Panc1 (cell line): ENCODE measurements around the gene SYNC.

Source experiments
- POLR2AphosphoS5 ChIP-seq: IDR thresholded peaks from 2 replicates; pipeline ENCODE4 v1.6.1; 2012; ENCODE audit warnings: mild to moderate bottlenecking, low read depth, low read length, moderate library complexity
- SIN3A ChIP-seq: IDR thresholded peaks from 2 replicates; pipeline ENCODE4 v1.6.1; 2012; ENCODE audit warnings: low read depth, mild to moderate bottlenecking, low read length, moderate library complexity, borderline replicate concordance; ENCODE audit not compliant: insufficient read depth
- TCF7L2 ChIP-seq: IDR thresholded peaks from 2 replicates; pipeline ENCODE4 v1.6.1; 2011; ENCODE audit warnings: mild to moderate bottlenecking, low read depth, low read length, inconsistent platforms
- TF ChIP-seq, protein P1 (sequence below): fragments of 450-650 bp; IDR thresholded peaks from 2 replicates; pipeline ENCODE4 v1.5.1; 2017; ENCODE audit warnings: mild to moderate bottlenecking
- TF ChIP-seq, protein P2 (sequence below), 2 experiments: IDR thresholded peaks; 2 replicates each; pipeline ENCODE4 v1.6.1; 2011 to 2012; ENCODE audit warnings: low read depth in 2 of 2, control low read depth in 1 of 2, low read length in 1 of 2, mild to moderate bottlenecking in 1 of 2, moderate library complexity in 1 of 2; ENCODE audit not compliant: insufficient read depth in 1 of 2

- TF ChIP-seq, protein P1, sequence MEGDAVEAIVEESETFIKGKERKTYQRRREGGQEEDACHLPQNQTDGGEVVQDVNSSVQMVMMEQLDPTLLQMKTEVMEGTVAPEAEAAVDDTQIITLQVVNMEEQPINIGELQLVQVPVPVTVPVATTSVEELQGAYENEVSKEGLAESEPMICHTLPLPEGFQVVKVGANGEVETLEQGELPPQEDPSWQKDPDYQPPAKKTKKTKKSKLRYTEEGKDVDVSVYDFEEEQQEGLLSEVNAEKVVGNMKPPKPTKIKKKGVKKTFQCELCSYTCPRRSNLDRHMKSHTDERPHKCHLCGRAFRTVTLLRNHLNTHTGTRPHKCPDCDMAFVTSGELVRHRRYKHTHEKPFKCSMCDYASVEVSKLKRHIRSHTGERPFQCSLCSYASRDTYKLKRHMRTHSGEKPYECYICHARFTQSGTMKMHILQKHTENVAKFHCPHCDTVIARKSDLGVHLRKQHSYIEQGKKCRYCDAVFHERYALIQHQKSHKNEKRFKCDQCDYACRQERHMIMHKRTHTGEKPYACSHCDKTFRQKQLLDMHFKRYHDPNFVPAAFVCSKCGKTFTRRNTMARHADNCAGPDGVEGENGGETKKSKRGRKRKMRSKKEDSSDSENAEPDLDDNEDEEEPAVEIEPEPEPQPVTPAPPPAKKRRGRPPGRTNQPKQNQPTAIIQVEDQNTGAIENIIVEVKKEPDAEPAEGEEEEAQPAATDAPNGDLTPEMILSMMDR, result no peak
- TF ChIP-seq POLR2AphosphoS5, result no peak
- TF ChIP-seq TCF7L2, result no peak
- TF ChIP-seq, protein P2, sequence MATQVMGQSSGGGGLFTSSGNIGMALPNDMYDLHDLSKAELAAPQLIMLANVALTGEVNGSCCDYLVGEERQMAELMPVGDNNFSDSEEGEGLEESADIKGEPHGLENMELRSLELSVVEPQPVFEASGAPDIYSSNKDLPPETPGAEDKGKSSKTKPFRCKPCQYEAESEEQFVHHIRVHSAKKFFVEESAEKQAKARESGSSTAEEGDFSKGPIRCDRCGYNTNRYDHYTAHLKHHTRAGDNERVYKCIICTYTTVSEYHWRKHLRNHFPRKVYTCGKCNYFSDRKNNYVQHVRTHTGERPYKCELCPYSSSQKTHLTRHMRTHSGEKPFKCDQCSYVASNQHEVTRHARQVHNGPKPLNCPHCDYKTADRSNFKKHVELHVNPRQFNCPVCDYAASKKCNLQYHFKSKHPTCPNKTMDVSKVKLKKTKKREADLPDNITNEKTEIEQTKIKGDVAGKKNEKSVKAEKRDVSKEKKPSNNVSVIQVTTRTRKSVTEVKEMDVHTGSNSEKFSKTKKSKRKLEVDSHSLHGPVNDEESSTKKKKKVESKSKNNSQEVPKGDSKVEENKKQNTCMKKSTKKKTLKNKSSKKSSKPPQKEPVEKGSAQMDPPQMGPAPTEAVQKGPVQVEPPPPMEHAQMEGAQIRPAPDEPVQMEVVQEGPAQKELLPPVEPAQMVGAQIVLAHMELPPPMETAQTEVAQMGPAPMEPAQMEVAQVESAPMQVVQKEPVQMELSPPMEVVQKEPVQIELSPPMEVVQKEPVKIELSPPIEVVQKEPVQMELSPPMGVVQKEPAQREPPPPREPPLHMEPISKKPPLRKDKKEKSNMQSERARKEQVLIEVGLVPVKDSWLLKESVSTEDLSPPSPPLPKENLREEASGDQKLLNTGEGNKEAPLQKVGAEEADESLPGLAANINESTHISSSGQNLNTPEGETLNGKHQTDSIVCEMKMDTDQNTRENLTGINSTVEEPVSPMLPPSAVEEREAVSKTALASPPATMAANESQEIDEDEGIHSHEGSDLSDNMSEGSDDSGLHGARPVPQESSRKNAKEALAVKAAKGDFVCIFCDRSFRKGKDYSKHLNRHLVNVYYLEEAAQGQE (IDR thresholded peaks at IDR 0.05; ENCODE audit: insufficient read depth in 1 of 2, low read depth in 2 of 2, low read length in 1 of 2), result no peak
- TF ChIP-seq SIN3A, result no peak
Observed at GRCh38 chr1:32744071-32744425, 41.5 kb upstream of the SYNC start.
